GM12801 (cell line): ENCODE data around the gene NUDT2.

ENCODE experiments used
- TF ChIP-seq, protein P1 (sequence below): IDR thresholded peaks from one replicate; pipeline ENCODE4 v1.5.1; 2011; ENCODE audit warnings: control low read depth; ENCODE audit not compliant: insufficient read length; ENCODE audit errors: extremely low read depth

NUDT2 gene

DNA sequence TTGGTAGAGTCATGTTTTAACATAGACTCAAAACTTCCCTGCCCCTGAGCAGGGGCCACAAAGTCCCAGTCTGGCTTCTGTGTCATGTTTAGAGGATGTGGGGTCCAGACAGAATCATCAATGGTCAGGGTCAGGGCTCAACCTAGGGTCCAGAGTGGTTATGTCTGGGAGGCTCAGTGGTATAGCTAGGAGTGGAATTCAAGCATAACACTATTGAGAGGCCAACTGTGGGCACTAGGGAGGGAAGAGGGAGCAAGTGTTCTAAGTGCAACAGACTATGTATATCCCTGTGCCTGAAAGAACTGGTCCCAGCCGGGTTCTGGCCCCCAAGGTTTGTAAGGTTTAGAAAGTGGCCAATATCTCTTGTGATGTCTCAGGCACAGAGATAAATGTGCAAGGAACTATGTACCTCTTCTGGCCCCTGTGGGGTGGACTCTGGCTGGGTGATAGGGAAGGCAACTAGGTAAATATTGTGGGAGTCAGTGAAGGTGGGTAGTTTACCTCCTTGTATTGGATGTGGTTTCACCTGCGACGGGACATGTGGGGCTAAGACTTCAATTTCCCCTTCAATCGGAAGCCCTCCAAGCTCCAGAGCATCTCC, 33.3 kb downstream of the NUDT2 start:
- TF ChIP-seq, protein P1, sequence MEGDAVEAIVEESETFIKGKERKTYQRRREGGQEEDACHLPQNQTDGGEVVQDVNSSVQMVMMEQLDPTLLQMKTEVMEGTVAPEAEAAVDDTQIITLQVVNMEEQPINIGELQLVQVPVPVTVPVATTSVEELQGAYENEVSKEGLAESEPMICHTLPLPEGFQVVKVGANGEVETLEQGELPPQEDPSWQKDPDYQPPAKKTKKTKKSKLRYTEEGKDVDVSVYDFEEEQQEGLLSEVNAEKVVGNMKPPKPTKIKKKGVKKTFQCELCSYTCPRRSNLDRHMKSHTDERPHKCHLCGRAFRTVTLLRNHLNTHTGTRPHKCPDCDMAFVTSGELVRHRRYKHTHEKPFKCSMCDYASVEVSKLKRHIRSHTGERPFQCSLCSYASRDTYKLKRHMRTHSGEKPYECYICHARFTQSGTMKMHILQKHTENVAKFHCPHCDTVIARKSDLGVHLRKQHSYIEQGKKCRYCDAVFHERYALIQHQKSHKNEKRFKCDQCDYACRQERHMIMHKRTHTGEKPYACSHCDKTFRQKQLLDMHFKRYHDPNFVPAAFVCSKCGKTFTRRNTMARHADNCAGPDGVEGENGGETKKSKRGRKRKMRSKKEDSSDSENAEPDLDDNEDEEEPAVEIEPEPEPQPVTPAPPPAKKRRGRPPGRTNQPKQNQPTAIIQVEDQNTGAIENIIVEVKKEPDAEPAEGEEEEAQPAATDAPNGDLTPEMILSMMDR = no peak

DNA sequence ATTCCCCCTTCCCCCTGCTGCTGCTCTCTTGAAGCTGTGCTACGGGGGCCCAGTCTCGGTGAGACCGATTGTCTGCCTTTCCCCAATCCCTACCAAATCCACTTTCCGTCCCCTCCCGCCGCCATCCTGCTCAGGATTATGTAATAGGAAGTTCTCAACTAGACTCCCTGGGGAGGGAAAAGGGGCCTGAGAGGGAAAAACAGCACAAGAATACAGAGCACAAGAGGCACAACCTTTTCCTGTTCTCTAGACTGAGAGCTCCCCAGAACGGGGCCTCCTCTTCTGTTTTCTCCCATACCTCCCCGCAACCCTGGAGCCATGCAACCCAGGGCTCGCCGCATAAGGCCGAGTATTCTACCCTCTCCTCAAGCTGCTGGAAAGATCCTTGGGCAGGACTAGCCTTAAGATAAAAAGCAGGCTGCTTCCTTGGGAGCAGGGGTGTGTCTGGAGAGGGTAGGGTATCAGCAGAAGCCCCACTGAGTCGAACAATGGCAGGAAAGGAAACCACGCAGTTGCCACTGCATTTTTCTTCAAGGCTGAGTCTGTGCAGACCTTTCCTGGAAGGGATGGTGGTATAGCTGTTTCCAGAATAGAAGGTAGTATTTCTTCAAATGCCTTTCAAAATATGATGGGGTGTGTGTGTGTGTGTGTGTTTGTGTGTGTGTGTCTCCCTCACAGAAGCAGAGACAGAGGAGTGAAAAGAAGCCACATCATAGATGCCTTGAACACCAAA, 34.4 kb downstream of the NUDT2 start:
- TF ChIP-seq, protein P1 = no peak

DNA sequence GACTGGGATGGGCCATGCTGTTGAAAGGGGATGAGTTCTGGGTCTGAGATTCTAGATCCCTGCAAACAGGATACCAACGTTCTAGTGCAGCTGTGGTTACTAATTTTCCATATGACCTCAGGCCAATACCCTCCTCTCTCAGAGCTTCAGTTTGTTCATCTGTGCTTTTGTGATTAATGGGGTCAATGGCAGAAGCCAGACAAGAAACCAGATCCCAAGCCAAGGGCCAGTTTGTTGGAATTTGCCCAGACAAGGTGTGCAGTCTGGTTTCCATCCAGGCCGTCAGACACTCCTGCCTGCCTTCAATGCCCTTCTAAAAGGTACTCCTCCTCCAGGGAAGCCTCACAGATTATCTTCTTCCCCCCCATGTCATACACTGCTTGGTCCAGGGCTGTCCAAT, 35.9 kb downstream of the NUDT2 start:
- TF ChIP-seq, protein P1 = no peak

DNA sequence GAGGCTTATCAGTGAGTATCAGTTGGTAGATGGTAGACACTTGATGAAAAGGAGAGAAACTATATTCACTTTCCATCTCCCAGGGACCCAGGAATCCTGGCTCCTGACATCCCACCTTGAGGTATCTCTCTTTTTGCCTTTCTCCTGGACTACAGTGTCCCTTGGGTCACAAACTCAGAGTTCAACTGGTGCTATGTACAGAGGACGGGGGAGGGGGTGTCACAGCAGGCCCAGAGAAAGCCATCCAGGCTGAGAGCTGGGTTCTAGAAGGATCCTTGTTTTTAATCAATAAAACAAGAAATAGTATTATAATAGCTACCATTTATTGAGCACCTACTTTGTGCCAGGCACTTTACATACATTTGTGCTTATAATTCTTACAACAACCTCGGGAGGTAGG, 37.0 kb downstream of the NUDT2 start:
- TF ChIP-seq, protein P1 = no peak

DNA sequence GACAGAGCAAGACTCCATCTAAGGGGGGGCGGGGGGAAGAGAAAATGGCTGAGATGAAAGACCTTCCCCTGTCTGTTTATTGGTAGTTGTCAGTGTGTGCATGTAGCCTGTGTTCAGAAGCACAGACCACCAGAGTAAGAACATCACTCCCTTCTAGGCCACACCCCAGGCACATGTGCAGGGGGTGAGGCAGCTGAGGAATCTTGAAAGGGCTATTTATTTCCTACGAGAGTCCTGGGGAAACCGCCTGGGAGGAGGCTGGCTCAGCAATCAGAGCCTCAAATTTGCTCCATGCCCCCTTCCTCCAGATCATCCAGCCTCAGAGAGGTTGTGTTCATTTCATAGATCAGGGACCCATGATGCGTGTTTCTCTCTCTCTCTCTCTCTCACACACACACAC, 40.3 kb downstream of the NUDT2 start:
- TF ChIP-seq, protein P1 = no peak

DNA sequence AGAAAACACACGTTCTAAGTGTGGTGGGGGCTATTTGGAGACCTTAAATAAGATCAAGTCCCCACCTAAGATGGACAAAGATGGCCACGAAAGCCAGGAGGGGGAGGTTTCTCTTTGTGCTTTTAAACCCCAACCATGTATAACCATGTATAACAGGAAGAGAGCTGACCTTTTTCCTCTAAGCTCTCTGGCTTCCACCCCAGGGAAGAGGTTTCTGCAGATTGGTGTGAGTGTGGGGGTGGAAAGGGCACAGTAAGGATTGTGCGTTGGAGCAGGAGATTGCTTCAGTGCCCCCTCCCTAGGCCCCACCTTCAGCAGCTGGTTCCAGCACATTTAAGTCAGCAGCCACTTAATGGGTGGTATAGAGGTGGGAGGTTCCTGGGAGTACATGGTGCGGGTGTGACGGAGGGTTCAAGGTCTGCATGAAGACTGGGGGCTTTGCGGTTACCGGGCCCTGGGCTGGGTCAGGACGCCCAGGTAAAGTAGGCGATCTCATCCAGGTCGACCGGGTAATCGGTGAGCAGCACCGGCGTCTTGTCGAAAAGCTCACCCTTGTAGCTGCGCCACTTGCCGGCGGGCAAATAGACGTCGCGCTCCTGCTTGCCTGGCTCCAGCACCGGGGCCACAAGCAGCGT, 41.1 kb downstream of the NUDT2 start:
- TF ChIP-seq, protein P1 = no peak

DNA sequence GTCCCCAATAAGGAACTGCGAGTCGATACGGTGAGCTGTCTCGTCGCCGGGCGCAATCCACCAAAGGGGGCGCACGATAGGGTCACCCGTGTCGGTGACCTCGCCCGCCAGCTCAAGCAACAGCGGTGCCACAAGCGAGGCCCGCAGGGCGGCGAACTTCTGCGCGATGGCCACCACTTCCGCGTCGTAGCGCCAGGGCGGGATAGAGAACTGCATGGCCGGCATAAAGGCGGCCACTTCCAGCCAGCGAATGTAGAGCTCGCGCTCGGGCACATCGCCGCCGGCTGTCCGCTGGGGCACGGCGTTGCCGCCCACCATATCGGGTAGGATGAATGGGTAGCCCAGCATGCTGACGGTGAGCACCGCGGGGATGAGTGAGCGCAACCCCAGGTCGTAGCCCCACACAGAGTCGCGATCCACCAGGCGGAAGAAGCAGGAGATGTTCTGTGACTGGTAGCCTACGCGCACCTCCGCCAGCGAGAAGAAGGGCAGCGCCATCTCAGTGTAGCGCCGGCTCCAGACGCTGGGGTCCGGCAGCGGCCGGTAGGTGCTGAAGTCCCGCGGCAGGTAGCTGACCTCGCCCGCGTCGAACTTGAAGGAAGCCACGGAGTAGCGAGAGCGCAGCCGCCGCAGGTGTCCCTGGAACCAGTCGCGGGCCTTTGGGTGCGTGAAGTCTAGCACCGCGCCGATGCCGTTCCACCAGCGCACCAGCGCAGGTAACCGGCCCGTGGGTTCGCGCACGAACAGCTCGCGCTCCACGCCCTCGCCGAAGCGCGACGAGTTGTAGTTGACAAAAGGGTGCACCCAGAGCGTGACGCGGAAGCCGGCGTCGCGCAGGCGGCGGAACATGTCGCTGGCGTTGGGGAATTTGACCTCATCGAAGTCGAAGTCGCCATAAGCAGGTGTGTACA, 41.9 kb downstream of the NUDT2 start:
- TF ChIP-seq, protein P1 = no peak
